ENCODE results near the gene SSTR3. TPM values are rescaled to one million over a fixed set of nuclear protein-coding genes. Genes with fewer than 3 reads are reported as not detected.

Gene SSTR3
- total and polyA plus RNA-seq, 2 of the 13 experiments (the other 11 are each of a cell fraction or from before 2014, with no cell fraction given), result 0.08 to 0.64 TPM

GRCh38 chr22:37188901-37189466 is 23.3 kb downstream of the SSTR3 start (continued):
- no peak for TF ChIP-seq BORCS8-MEF2B (CRISPR knock-in tag; IDR thresholded peaks at IDR 0.05)

DNA sequence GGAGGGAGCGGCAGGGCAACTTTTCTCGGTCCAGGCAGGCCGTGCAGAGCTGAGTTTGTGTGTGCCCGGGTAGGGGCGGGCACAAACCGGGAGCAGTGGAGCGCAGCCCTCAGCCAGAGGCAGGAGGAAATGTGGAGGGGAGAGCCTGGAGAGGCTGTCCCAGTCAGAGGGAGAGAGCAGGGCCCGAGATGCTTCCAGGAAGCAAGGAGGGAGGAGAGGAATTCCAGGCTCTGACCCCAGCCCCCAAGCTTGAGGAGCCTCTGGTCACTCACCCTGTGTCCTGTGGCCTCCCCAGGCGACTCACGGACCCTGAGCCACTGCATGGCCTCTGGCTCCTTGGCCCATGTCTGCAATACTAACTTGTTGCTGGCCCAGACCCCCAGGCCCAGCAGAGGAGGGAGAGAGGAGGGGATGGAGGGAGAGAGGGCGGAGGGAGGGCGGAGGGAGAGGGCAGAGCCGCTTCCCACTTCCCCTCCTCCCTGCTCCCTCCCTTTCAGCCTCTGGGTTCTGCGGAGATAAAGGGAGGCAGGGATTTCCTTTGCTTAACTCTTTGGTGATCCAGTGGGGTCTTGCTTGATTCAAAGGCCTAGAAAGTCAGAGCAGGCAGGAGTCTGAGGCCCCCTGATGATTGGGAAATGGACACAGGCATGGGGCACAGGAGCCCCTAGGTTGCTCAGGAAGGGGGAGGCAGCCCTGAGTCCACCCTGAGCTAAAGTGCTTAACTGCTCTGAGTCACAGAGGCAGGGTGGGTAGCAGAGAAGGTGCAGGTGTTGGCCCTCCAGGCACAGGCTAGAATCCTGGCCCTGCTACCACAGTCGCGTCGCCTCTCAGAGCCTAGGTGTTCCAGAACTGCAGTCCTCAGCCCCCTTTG is 24.2 kb downstream of the SSTR3 start, which contains the start of gene C1QTNF6:
TSS of gene C1QTNF6 (minus strand) at position 357 of the 871 bp plus-strand sequence. CDS start at position 323, 34 bp downstream.
- intact Hi-C loops (cut with micrococcal nuclease; ENCODE audit: unreplicated experiment), result no loop called here
- BruUV-seq (replicated peaks), result no TSS peak
- no peak for FAIRE-seq

More for the DNA sequence above, 24.2 kb downstream of the SSTR3 start, which contains the start of gene C1QTNF6:
- no peaks in the 10 kb centered on the region for H3K79me2 ChIP-seq (ENCODE audit: insufficient read depth, low read length)
- peaks cover 22% of the 10 kb centered on the region for H3K4me1 ChIP-seq (ENCODE audit: insufficient read depth, low read length)
- peak; percentile 33 for TF ChIP-seq AGO2 (optimal IDR thresholded peaks at IDR 0.05; ENCODE audit: low read depth, low read length)
- TF ChIP-seq ZNF431 (CRISPR knock-in tag; IDR thresholded peaks at IDR 0.05; ENCODE audit: borderline replicate concordance, low read depth), result no peak
- peak; percentile 26; the same call in 1 of the 2 replicates for TF ChIP-seq ZNF687 (CRISPR knock-in tag; IDR thresholded peaks at IDR 0.05)
- peak; percentile 63; the same call in 1 of the 2 replicates for TF ChIP-seq ZNF746 (CRISPR knock-in tag; IDR thresholded peaks at IDR 0.05)
- 0 out of 2 replicates have a peak, but pooled peaks have one; percentile 17 for TF ChIP-seq UBTF (CRISPR knock-in tag; IDR thresholded peaks at IDR 0.05)
- TF ChIP-seq PCBP2 (optimal IDR thresholded peaks at IDR 0.05; ENCODE audit: low read depth, low read length, poor library complexity, severe bottlenecking), result no peak
- TF ChIP-seq HES4 (CRISPR knock-in tag; IDR thresholded peaks at IDR 0.05; ENCODE audit: borderline replicate concordance), result no peak
- TF ChIP-seq, protein P1, sequence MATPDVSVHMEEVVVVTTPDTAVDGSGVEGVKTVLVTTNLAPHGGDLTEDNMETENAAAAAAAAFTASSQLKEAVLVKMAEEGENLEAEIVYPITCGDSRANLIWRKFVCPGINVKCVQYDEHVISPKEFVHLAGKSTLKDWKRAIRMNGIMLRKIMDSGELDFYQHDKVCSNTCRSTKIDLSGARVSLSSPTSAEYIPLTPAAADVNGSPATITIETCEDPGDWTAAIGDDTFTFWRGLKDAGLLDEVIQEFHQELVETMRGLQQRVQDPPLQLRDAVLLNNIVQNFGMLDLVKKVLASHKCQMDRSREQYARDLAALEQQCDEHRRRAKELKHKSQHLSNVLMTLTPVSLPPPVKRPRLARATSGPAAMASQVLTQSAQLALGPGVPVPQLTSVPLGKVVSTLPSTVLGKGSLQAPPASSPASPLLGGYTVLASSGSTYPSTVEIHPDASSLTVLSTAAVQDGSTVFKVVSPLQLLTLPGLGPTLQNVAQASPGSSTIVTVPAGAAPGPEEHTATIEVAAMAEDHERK (CRISPR knock-in tag; IDR thresholded peaks at IDR 0.05; ENCODE audit: low read depth), result no peak
- TF ChIP-seq JUN (CRISPR knock-in tag; IDR thresholded peaks at IDR 0.05), result no peak
- no peak for TF ChIP-seq MXD4 (CRISPR knock-in tag; IDR thresholded peaks at IDR 0.05)
- TF ChIP-seq ZNF629 (CRISPR knock-in tag; conservative IDR thresholded peaks at IDR 0.05), result no peak
- H3K36me3 ChIP-seq (replicated peaks in 1 of 2; ENCODE audit: control insufficient read depth in 1 of 2, insufficient read depth in 2 of 2, low read length in 2 of 2), result no peaks in the 10 kb centered on the region
- ATAC-seq (peak; percentile 44), DNase-seq (ENCODE audit: low spot score) (no peak)
- no peaks in the 10 kb centered on the region for H4K20me1 ChIP-seq (ENCODE audit: insufficient read depth, low read length)
- CTCF ChIA-PET (ENCODE audit: low intra/inter-chr PET ratio, low total read pairs), result no interaction called here
- peak within 1 kb of the TSS in 2 of 3 experiments; percentile 22 to 57; a peak in 4 of 6 replicates for H3K4me3 ChIP-seq (replicated peaks in 1 of 3; ENCODE audit: insufficient read depth in 1 of 3, low read depth in 2 of 3, low read length in 3 of 3)
- H3K4me2 ChIP-seq (ENCODE audit: low read depth, low read length), result peak within 1 kb of the TSS; percentile 59
- no peak within 1 kb of the TSS for H2AFZ ChIP-seq (ENCODE audit: low read length)
- no peak within 1 kb of the TSS for H3K27ac ChIP-seq (ENCODE audit: extremely low read length, insufficient read depth, low read length)
- no peaks in the 10 kb centered on the region for H3K27me3 ChIP-seq (ENCODE audit: control insufficient read depth in 1 of 2, insufficient read depth in 2 of 2, low read length in 2 of 2)
- 43% methylated on average over 15 of the region's 17 CpGs for whole genome bisulfite sequencing (ENCODE audit: low lambda C conversion rate)
- in situ Hi-C loops (cut with HindIII; ENCODE audit: extremely low pct_ligation_motif_present, low pct_unique_long_range_greater_than_20kb), result no loop called here
- H3K9me3 ChIP-seq (ENCODE audit: low read length), result no peaks in the 10 kb centered on the region
- POLR2A ChIA-PET, result interaction anchor here (0.9 to 2.2 kb wide), 3 partner anchors 9 to 11 kb away, joined by 6 to 11 read pairs (median 7); no protein-coding TSS in a partner anchor
- peak within 1 kb of the TSS; percentile 35; the same call in 1 of the 2 replicates for H3K9ac ChIP-seq (ENCODE audit: insufficient read depth, low read depth, low read length)
